Measurements from ENCODE around the gene PRKN.
A peak's percentile ranks its signal among the peaks of the same experiment; 100 is the strongest.

Gene PRKN

GRCh38 chr6:161922631-161923119 is 804.9 kb downstream of the PRKN start (continued):
- TF ChIP-seq GLI2 (tag by site-specific recombination; IDR thresholded peaks at IDR 0.05; ENCODE audit: borderline replicate concordance, low read depth), result no peak
- TF ChIP-seq ZFP37 (tag by site-specific recombination; IDR thresholded peaks at IDR 0.05), result no peak
- peak; percentile 46; the same call in 1 of the 2 replicates for TF ChIP-seq ZNF184 (tag by site-specific recombination; IDR thresholded peaks at IDR 0.05)
- 0 out of 2 replicates have a peak, but pooled peaks have one; percentile 18 for TF ChIP-seq MZF1 (tag by site-specific recombination; IDR thresholded peaks at IDR 0.05; ENCODE audit: borderline replicate concordance)
- TF ChIP-seq SP3 (tag by site-specific recombination; IDR thresholded peaks at IDR 0.05), result no peak
- no peak for TF ChIP-seq ZNF747 (tag by site-specific recombination; IDR thresholded peaks at IDR 0.05)
- TF ChIP-seq ZNF777 (tag by site-specific recombination; IDR thresholded peaks at IDR 0.05; ENCODE audit: borderline replicate concordance), result no peak
- no peak for TF ChIP-seq ELK4 (IDR thresholded peaks at IDR 0.05; ENCODE audit: borderline replicate concordance, low read depth, low read length)
- no peak for TF ChIP-seq ZEB2 (tag by site-specific recombination; IDR thresholded peaks at IDR 0.05)
- no peak for TF ChIP-seq ZNF514 (tag by site-specific recombination; IDR thresholded peaks at IDR 0.05)
- TF ChIP-seq ZNF366 (tag by site-specific recombination; conservative IDR thresholded peaks at IDR 0.05), result peak; percentile 63; the same call in 1 of the 2 replicates
- TF ChIP-seq BCL6B (tag by site-specific recombination; IDR thresholded peaks at IDR 0.05), result no peak
- no peak for TF ChIP-seq ZNF580 (tag by site-specific recombination; IDR thresholded peaks at IDR 0.05)
- no peak for TF ChIP-seq SETDB1 (IDR thresholded peaks at IDR 0.05; ENCODE audit: insufficient read length, low read length)
- TF ChIP-seq ZIC2 (tag by site-specific recombination; IDR thresholded peaks at IDR 0.05), result peak; percentile 23; the same call in 1 of the 2 replicates
- TF ChIP-seq ZNF239 (tag by site-specific recombination; IDR thresholded peaks at IDR 0.05), result no peak
- TF ChIP-seq ZNF658 (tag by site-specific recombination; IDR thresholded peaks at IDR 0.05), result no peak
- TF ChIP-seq KLF17 (tag by site-specific recombination; IDR thresholded peaks at IDR 0.05), result peak; percentile 60; the same call in 1 of the 2 replicates
- TF ChIP-seq ZBTB26 (tag by site-specific recombination; optimal IDR thresholded peaks at IDR 0.05), result no peak
- peak; percentile 68; the same call in 1 of the 2 replicates for TF ChIP-seq BCL11A (tag by site-specific recombination; IDR thresholded peaks at IDR 0.05; ENCODE audit: low read depth)
- TF ChIP-seq ZNF830 (tag by site-specific recombination; IDR thresholded peaks at IDR 0.05; ENCODE audit: low read depth), result no peak
- no peak for TF ChIP-seq MEIS1 (CRISPR knock-in tag; IDR thresholded peaks at IDR 0.05; ENCODE audit: borderline replicate concordance)
- TF ChIP-seq ZSCAN30 (tag by site-specific recombination; IDR thresholded peaks at IDR 0.05), result no peak
- no peak for TF ChIP-seq ZNF521 (tag by site-specific recombination; IDR thresholded peaks at IDR 0.05)
- TF ChIP-seq OSR2 (tag by site-specific recombination; IDR thresholded peaks at IDR 0.05), result 0 out of 2 replicates have a peak, but pooled peaks have one; percentile 28
- TF ChIP-seq ZNF623 (tag by site-specific recombination; IDR thresholded peaks at IDR 0.05), result no peak
- TF ChIP-seq ZNF2 (tag by site-specific recombination; IDR thresholded peaks at IDR 0.05), result no peak
- no peak for TF ChIP-seq TRIM28 (IDR thresholded peaks at IDR 0.05; ENCODE audit: borderline replicate concordance, low read length)
- no peak for TF ChIP-seq ZNF266 (tag by site-specific recombination; IDR thresholded peaks at IDR 0.05; ENCODE audit: low read depth)
- TF ChIP-seq ZNF548 (tag by site-specific recombination; IDR thresholded peaks at IDR 0.05), result no peak
- no peak for TF ChIP-seq ZBTB6 (tag by site-specific recombination; IDR thresholded peaks at IDR 0.05)
- no peak for TF ChIP-seq KLF1 (tag by site-specific recombination; IDR thresholded peaks at IDR 0.05)
- no peak for TF ChIP-seq ZNF302 (tag by site-specific recombination; IDR thresholded peaks at IDR 0.05; ENCODE audit: low read depth)
- no peak for TF ChIP-seq ZNF621 (tag by site-specific recombination; IDR thresholded peaks at IDR 0.05)
- TF ChIP-seq ZNF843 (tag by site-specific recombination; IDR thresholded peaks at IDR 0.05), result no peak
- no peak; the same call in 1 of the 2 replicates for TF ChIP-seq WT1 (tag by site-specific recombination; IDR thresholded peaks at IDR 0.05)
- TF ChIP-seq ZNF629 (tag by site-specific recombination; IDR thresholded peaks at IDR 0.05), result peak; percentile 96
- no peak for TF ChIP-seq ZNF324 (tag by site-specific recombination; IDR thresholded peaks at IDR 0.05)
